Ovary (tissue), 3 donors: ENCODE results near the gene CNIH2.

Experiments used
- CTCF ChIP-seq, 3 donors: fragments of 450-650 bp in 2 of 3; fragments of 200-600 bp in 1 of 3; IDR thresholded peaks; one replicate each; pipeline versions ENCODE4 v1.5.1 to v1.8.0; 2016 to 2022; ENCODE audit warnings: antibody characterized with exemption in 3 of 3, mild to moderate bottlenecking in 1 of 3
- EP300 ChIP-seq: sonication (generic); formaldehyde crosslinking; IDR thresholded peaks from one replicate; pipeline ENCODE4 v1.6.1; 2017; ENCODE audit warnings: antibody characterized with exemption
- POLR2A ChIP-seq: fragments of 450-650 bp; IDR thresholded peaks from one replicate; pipeline ENCODE4 v1.6.1; 2017; ENCODE audit warnings: antibody characterized with exemption, mild to moderate bottlenecking, moderate library complexity
- donor health status: DM: no; HTN: no; CAD: no.

GRCh38 chr11:66316849-66317251 is 38.9 kb downstream of the CNIH2 start, which contains the start of gene CD248:
- TF ChIP-seq POLR2A (no peak), CTCF (IDR thresholded peaks at IDR 0.05) (no peak), EP300 (no peak)
